Right atrium auricular region (tissue), 2 donors: ENCODE results near the gene UBXN6. TPM values are rescaled to one million over a fixed set of nuclear protein-coding genes. Genes with fewer than 3 reads are reported as not detected.

ENCODE experiments used
- DNase-seq: peaks from one replicate; pipeline ENCODE4 v3.0.0-alpha.2; 2019; ENCODE audit warnings: low spot score
- H3K27ac ChIP-seq, 2 donors: fragments of 200-600 bp; sonication (generic); 1 replicate in 1 of 2; 2 replicates in 1 of 2; pipeline ENCODE4 v1.5.1; 2016 to 2019
- H3K27me3 ChIP-seq, 2 donors: fragments of 200-600 bp; sonication (generic); one replicate each; pipeline versions ENCODE4 v1.5.1 to v1.6.0; 2017 to 2019
- H3K36me3 ChIP-seq: fragments of 200-600 bp; sonication (generic); one replicate; pipeline ENCODE4 v1.5.1; 2016
- H3K4me1 ChIP-seq, 2 donors: fragments of 200-600 bp; sonication (generic); one replicate each; pipeline versions ENCODE4 v1.5.1 to v1.6.0; 2017 to 2019
- H3K4me3 ChIP-seq, 2 donors: fragments of 200-600 bp; sonication (generic); 1 replicate in 1 of 2; 2 replicates in 1 of 2; pipeline ENCODE4 v1.5.1; 2017 to 2019; ENCODE audit warnings: mild to moderate bottlenecking in 1 of 2, moderate library complexity in 1 of 2
- H3K9me3 ChIP-seq, 2 donors: fragments of 200-600 bp; sonication (generic); one replicate each; pipeline ENCODE4 v1.5.1; 2019
- total RNA-seq, 2 donors: library from RNA; depleted of rRNA; stranded (reverse); fragments of >200 nt; gene quantifications; one replicate each; pipeline ENCODE4 v1.1.0, GENCODE V29; 2016
- TF ChIP-seq, protein P1 (sequence below), 2 donors: fragments of 200-600 bp; sonication (generic); IDR thresholded peaks; one replicate each; pipeline ENCODE4 v1.5.1; 2019; ENCODE audit warnings: antibody characterized with exemption in 2 of 2

The UBXN6 gene
- total RNA-seq, 2 donors from 2014 or later, result 52.8 to 100 TPM

DNA sequence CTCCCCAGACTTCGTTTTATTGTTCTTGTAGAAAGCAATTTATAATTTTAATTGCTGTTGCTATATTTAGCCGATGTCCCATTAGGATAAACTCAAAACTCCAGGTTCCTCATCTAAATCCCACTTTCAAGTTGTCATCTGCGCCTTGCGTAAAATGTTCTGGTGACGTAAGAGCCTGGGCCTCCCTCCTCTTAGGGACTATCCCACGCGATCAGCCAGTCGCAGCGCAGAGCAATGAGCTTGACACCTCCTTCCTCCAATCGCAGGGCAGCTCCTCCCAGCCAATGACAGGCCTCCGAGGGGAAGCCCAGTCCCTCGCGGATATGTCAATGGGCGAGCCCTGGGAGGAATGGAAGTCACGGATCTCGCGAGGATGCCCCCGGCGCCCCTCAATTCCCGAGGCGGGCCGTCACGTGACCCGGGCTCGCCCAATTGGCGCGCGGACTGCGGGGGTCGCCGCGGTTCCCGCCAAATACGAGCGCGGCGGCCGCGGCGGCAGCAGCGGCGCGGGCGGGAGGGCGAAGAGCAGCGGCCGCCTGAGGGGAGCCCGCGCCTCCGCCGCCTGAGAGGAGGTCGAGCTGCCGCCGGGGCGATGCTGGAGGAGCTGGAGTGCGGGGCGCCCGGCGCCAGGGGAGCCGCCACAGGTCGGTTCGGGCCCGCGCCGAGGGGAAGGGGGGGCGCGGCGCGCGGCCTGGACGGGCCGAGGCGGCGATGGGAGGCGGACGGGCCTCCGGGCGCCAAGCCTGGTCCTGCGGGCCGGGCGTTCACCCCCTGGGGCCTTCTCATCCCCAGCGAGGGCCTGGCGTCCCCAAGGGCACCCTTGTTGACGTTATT is 55.2 kb downstream of the UBXN6 start, which contains the start of gene CHAF1A:
TSS of gene CHAF1A (plus strand) at position 470 of the 834 bp plus-strand sequence. CDS start at position 593, 123 bp downstream.
- H3K27me3 ChIP-seq, result no peaks in the 10 kb centered on the region
- TF ChIP-seq, protein P1, sequence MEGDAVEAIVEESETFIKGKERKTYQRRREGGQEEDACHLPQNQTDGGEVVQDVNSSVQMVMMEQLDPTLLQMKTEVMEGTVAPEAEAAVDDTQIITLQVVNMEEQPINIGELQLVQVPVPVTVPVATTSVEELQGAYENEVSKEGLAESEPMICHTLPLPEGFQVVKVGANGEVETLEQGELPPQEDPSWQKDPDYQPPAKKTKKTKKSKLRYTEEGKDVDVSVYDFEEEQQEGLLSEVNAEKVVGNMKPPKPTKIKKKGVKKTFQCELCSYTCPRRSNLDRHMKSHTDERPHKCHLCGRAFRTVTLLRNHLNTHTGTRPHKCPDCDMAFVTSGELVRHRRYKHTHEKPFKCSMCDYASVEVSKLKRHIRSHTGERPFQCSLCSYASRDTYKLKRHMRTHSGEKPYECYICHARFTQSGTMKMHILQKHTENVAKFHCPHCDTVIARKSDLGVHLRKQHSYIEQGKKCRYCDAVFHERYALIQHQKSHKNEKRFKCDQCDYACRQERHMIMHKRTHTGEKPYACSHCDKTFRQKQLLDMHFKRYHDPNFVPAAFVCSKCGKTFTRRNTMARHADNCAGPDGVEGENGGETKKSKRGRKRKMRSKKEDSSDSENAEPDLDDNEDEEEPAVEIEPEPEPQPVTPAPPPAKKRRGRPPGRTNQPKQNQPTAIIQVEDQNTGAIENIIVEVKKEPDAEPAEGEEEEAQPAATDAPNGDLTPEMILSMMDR (IDR thresholded peaks at IDR 0.05), result no peak
- peaks cover 0 to 47% of the 10 kb centered on the region in 2 donors for H3K4me1 ChIP-seq
- peak within 1 kb of the TSS; percentile 96 to 97 for H3K27ac ChIP-seq
- no peaks in the 10 kb centered on the region for H3K9me3 ChIP-seq
- DNase-seq, result peak; percentile 100
- peak within 1 kb of the TSS; percentile 63 to 91 for H3K4me3 ChIP-seq
- H3K36me3 ChIP-seq, result no peaks in the 10 kb centered on the region

GRCh38 chr19:4401769-4402170 is 55.8 kb downstream of the UBXN6 start:
- no peaks in the 10 kb centered on the region for H3K36me3 ChIP-seq
- H3K9me3 ChIP-seq, result no peaks in the 10 kb centered on the region
- peak overlapping the region; percentile 31 to 91 for H3K4me3 ChIP-seq
- TF ChIP-seq, protein P1 (IDR thresholded peaks at IDR 0.05), result no peak
- H3K4me1 ChIP-seq, result peaks cover 0 to 53% of the 10 kb centered on the region in 2 donors
- no peaks in the 10 kb centered on the region for H3K27me3 ChIP-seq
- H3K27ac ChIP-seq, result peak overlapping the region; percentile 96 to 97
- DNase-seq, result no peak

DNA sequence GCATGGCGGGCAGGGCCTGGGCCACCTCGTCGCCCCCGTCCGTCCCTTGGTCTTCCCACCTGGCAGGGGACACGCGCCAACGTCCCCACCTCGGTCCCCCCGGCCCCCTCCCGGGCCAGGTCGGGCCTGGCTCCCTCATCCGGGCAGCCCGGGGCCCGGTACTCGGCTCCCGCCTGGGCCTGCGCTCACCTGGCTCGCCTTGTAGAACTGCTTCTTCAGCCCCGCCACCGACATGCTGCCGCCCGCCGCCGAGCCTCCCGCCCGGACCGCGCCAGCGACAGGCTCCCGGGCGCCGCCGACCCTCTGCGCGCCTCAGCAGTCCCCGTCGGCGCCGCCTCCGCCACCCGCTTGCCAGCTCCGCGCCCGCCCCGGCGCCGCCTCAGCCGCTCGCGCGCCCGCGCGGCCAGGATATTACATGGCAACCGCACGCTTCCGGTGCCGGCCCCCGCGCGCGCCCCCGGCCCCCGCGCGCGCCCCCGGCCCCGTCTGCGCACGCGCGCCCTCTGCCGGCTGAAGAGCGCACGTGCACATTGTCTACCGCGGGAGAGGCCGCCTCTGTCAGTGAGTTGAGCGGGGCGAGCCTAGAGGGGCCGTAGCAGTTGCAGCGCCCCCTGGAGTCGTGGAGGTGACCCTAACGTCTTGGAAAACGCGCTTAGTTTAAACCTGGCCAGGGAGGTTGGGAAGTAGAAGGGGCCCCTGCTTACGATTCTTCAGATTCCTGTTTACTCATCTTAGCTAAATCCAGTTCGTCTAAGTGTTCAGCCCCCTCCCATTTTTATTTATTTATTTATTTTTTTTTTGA is 57.3 kb downstream of the UBXN6 start, which contains the start of gene SH3GL1:
TSS of gene SH3GL1 (minus strand) at position 413 of the 802 bp plus-strand sequence. CDS start at position 234, 179 bp downstream.
- Histone ChIP-seq H3K4me1 (peaks cover 0 to 57% of the 10 kb centered on the region in 2 donors), H3K4me3 (peak within 1 kb of the TSS; percentile 97 to 100), H3K27ac (peak within 1 kb of the TSS; percentile 97 to 98), H3K9me3 (no peaks in the 10 kb centered on the region), H3K36me3 (no peaks in the 10 kb centered on the region), H3K27me3 (no peaks in the 10 kb centered on the region)
- peak; percentile 93 for DNase-seq
- TF ChIP-seq, protein P1 (IDR thresholded peaks at IDR 0.05), result peak; percentile 91 to 95

DNA sequence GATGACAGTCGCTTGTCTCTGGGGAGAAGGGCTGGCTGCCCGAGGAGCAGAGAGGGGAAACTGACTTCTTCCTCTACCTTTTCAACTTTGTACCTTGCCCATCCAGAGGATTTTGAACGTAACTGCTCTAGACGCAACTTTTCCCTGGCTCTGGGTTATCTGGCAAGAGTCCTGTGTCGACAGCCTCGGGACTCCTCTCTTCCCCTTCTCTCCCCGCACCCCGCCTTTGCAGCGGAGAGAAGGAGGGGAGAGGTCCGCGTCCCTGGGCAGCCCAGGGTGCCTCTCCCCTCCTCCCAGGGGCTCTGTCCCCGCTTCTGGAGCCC is 57.8 kb downstream of the UBXN6 start:
- H3K27me3 ChIP-seq, result no peaks in the 10 kb centered on the region
- no peak for DNase-seq
- H3K4me3 ChIP-seq, result peak overlapping the region; percentile 97 to 100
- H3K4me1 ChIP-seq, result peaks cover 0 to 61% of the 10 kb centered on the region in 2 donors
- H3K27ac ChIP-seq, result peak overlapping the region; percentile 97 to 98
- no peaks in the 10 kb centered on the region for H3K36me3 ChIP-seq
- TF ChIP-seq, protein P1 (IDR thresholded peaks at IDR 0.05), result no peak
- H3K9me3 ChIP-seq, result no peaks in the 10 kb centered on the region

DNA sequence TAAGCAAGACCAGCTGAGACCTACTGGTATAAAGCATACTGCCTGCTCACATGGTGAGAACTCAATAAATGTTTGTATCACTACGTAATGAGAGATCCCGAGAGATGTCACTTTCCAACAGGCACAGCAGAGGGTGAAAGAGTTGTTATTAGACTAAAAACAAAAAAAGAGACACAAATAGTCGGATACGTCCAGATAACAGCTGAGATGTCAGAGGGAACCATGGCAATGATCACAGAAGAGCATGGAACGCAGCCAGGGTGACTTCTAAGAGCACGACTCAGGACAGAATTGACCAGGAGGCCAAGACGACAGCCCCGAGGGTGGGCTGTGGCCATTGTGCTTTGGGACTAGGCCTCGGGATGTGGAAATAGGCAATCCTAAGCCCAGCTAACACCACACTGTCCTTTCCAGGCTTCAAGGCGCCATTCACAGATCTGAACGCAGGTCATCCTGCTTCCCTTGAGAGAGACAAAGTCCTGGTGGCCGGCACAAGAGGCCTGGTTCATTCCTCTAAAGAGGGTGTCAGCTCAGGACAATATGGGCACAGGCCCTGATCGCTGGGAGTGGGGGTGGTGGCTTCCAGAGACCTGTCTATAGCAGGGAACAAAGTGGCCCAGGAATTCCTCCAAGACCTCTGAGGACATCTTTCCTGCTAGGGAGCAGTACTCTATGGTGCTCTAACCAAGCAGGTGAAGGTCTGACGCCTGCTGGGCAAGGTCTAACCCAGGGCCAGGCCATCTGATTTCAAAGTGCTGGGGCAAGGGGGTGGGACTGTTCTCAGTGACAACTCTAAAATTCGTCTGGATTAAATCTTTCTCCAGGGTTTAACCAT is 60.4 kb downstream of the UBXN6 start:
- peaks cover 0 to 76% of the 10 kb centered on the region in 2 donors for H3K4me1 ChIP-seq
- TF ChIP-seq, protein P1 (IDR thresholded peaks at IDR 0.05), result no peak
- H3K27ac ChIP-seq, result peak overlapping the region; percentile 52 to 63
- H3K36me3 ChIP-seq, result no peaks in the 10 kb centered on the region
- H3K4me3 ChIP-seq, result no peak overlapping the region
- H3K9me3 ChIP-seq, result no peaks in the 10 kb centered on the region
- DNase-seq, result no peak
- no peaks in the 10 kb centered on the region for H3K27me3 ChIP-seq
